Activated effector memory CD4-positive, alpha-beta T cell treated with anti-CD3 and anti-CD28 coated beads, Interleukin-2, amount 50 U/mL, for 16 hours (primary cell): ENCODE data around the gene PLCG1.

Experiments used
- DNase-seq: peaks from one replicate; pipeline ENCODE4 v3.0.0-alpha.2; 2020

PLCG1 gene

GRCh38 chr20:41219824-41220223 is 82.5 kb downstream of the PLCG1 start:
- DNase-seq = no peak

DNA sequence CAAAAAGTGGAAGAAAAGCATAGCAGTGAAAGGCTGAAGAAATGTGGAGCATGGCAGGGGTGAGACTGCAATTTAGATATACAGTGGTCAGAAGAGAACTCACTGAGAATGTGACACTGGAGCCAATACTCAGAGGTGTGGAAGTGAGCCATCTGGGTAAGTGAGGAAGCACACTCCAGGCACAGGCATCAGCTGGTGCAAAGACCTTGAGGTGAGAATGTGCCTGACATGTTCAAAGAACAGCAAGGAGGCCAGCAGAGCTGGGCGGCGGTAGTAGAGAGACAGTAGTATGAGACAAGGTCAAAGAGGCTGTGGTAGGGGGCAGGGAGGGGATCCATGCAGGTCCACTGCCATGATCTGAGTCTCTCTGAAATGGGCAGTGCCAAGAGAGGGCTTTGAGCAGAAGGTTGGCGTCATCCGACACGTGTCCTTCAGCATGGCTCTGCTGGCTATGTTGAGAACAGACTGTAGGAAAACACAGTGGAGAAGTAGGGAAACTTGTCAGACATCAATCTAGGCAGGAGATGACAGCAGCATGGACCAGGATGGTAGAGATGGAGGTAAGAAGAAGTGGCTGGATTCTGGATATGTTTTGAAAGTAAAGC is 84.4 kb downstream of the PLCG1 start:
- DNase-seq = no peak

DNA sequence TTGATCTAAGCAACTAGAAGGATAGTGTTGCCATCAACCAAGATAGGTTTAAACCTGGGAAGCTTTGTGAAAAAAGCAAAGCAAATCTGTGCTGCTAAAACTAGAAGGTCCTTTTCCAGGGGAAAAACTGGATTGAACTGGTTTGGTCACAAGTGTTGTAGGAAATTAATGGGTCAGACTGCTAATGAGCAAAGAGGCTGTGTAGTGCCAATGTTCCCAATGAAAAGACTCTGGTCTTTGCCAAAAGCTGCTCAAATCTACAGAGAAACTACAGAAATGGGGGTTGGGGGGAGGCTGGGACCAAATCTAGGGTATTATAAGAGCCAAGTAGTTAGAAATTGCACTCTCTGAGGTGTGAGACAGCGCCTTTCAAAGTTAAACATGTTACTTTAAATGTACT is 85.0 kb downstream of the PLCG1 start:
- no peak for DNase-seq

GRCh38 chr20:41222703-41223102 is 85.4 kb downstream of the PLCG1 start:
- no peak for DNase-seq

DNA sequence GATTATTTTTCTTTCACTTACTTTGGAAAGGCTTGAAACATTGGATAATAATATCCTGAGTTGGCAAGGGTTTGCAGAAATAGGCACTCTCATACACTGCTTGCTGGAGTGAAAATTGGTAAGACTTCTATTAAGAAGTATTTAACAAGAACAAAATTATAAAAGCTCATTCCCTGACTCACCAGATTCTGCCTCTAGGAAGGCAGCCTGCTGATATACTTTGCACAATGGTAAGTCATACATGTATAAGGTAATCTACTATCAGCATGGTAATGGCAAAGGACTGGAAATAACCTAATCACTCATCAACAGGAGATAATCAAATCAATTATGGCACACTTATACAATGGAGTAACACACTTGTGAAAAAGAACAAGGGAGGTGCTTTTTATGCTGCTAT is 85.8 kb downstream of the PLCG1 start:
- DNase-seq = no peak

DNA sequence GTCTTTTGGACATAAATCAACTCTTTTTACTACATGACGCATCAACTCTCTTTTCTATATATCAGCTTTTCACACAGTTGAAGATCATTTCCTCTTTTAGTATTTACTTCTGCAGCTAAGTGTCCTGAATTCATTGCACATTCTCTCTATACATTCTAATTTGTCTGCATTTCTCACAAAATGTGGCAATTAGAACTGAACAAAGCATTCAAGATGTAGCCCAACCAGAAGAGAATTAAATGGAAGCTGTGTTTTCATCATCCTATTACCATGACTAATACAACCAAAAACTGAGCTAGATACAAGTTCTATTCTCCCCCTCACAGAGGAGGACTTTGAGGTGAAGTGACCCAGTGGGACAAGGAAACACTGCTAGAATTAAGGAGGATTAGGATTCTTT is 86.9 kb downstream of the PLCG1 start:
- no peak for DNase-seq

DNA sequence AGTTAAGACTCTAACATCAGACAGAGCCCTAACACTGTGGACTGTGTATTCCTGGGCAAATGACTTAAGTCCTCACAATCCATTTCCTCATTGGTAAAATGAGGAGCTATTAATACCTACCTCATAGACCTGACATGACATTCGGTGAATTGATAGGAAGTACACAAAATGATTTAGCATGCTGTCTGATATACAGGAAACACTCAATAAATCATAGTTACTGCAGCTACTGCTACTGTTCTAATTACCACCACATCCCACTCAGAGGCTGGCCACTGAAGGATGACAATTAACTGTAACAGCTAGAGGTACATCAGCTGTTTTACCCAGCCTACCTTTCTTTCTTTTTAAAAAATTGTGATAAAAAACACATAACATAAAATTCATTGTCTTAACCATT is 87.7 kb downstream of the PLCG1 start:
- no peak for DNase-seq

DNA sequence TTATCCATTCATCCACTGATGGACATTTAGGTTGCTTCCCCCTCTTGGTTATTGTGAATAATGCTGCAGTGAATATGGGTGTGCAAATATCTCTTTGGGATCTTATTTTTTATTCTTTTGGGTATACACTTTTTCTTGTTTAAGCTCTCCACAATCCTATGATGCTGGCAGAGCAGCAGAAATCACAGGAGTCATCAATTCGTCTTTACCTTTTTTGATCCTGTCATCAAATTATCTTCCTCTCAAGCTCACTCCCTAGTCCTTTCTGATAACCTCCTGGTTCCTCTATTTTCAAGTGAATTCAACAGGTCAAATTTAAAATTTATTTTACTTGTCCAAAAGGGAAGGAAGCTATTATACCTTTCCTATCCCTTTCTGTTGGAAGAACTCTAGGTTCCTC is 89.1 kb downstream of the PLCG1 start:
- no peak for DNase-seq
